Bronchial epithelial cell (primary cell): ENCODE results near the gene CDPF1. TPM values are rescaled to one million over a fixed set of nuclear protein-coding genes. Genes with fewer than 3 reads are reported as not detected.

ENCODE experiments used
- DNase-seq: peaks from one replicate; pipeline ENCODE4 v3.0.0-alpha.2; 2010; ENCODE audit warnings: low read depth
- FAIRE-seq: peaks from 2 replicates; lab custom pipeline; 2011; peaks lifted over from hg19 to GRCh38; lab: Jason Lieb, UNC
- H3K27me3 ChIP-seq: 2 replicates; pipeline ENCODE4 v1.5.1; 2011; ENCODE audit warnings: low read length; ENCODE audit not compliant: control insufficient read depth, insufficient read depth
- H3K36me3 ChIP-seq: 2 replicates; pipeline ENCODE4 v1.5.1; 2011; ENCODE audit warnings: low read length; ENCODE audit not compliant: control insufficient read depth, insufficient read depth
- H3K4me3 ChIP-seq: 2 replicates; pipeline ENCODE4 v1.5.1; 2011; ENCODE audit warnings: mild to moderate bottlenecking, low read depth, low read length, control low read depth
- total RNA-seq: library from RNA; depleted of rRNA; stranded (reverse); fragments of >200 nt; gene quantifications from 2 replicates; pipeline ENCODE4 v1.2.1, GENCODE V29; 2014
- TF ChIP-seq, protein P1 (sequence below): IDR thresholded peaks from 2 replicates; pipeline ENCODE4 v1.5.1; 2011; ENCODE audit warnings: mild to moderate bottlenecking, moderate library complexity, low read length, control low read depth, inconsistent platforms; ENCODE audit not compliant: insufficient read depth, severe bottlenecking

The CDPF1 gene
- total RNA-seq, 1 donor from 2014 or later = 8.7 TPM

DNA sequence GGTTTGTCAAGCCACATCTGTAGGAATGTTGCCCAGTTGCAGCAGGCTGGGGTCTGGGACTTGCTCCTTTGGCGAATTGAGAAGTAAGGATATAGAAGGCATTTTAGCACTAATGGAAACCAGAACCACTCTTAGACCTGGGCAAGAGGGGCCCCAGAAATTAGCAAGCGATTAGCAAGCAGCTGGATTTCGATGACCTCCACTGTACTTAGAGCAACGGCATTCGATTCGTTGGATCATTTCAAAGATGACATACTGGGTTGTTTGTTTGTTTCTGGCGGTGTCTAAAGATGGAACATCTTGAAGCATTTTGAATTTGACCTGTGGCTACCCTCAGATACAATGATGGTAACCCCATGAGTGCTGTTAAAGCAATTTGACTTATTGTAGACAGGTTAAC lies 1.2 kb upstream of the CDPF1 start:
- TF ChIP-seq, protein P1, sequence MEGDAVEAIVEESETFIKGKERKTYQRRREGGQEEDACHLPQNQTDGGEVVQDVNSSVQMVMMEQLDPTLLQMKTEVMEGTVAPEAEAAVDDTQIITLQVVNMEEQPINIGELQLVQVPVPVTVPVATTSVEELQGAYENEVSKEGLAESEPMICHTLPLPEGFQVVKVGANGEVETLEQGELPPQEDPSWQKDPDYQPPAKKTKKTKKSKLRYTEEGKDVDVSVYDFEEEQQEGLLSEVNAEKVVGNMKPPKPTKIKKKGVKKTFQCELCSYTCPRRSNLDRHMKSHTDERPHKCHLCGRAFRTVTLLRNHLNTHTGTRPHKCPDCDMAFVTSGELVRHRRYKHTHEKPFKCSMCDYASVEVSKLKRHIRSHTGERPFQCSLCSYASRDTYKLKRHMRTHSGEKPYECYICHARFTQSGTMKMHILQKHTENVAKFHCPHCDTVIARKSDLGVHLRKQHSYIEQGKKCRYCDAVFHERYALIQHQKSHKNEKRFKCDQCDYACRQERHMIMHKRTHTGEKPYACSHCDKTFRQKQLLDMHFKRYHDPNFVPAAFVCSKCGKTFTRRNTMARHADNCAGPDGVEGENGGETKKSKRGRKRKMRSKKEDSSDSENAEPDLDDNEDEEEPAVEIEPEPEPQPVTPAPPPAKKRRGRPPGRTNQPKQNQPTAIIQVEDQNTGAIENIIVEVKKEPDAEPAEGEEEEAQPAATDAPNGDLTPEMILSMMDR = no peak
- Histone ChIP-seq H3K36me3 (no peaks in the 10 kb centered on the region), H3K27me3 (no peaks in the 10 kb centered on the region), H3K4me3 (peak overlapping the region; percentile 79)
- DNase-seq (no peak), FAIRE-seq (no peak)

GRCh38 chr22:46250783-46251125 lies 661 bp upstream of the CDPF1 start:
- FAIRE-seq = no peak
- DNase-seq = no peak
- H3K27me3 ChIP-seq = no peaks in the 10 kb centered on the region
- TF ChIP-seq, protein P1 = no peak
- H3K4me3 ChIP-seq = peak overlapping the region; percentile 79
- H3K36me3 ChIP-seq = no peaks in the 10 kb centered on the region

DNA sequence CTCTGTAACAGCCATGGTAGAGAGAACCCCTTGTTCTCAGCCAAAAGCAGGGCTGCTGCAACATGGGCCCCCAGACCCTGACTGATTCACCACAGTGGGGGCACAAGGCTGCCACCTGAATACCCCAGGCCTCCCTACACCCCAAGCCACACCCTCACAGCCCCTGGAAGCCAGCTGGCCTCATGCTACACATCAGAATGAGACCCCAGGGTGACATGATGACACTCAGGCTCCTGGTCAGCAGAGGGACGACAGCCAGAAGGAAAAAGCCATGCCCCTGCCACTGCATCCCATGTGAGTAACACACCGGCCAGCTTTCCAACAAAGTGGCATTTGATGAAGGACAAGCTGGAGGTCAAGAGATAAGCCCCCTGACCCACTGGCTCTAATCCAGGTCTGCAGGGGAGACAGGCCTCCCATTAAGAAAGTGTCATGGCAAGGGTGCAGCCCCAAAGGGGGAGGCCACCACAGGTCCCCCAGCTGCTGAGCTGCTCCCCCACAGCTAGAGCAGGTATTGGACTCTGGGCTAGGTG lies 2.6 kb downstream of the CDPF1 start:
- H3K36me3 ChIP-seq = no peaks in the 10 kb centered on the region
- TF ChIP-seq, protein P1 = no peak
- no peaks in the 10 kb centered on the region for H3K27me3 ChIP-seq
- DNase-seq = no peak
- FAIRE-seq = no peak
- no peak overlapping the region for H3K4me3 ChIP-seq

DNA sequence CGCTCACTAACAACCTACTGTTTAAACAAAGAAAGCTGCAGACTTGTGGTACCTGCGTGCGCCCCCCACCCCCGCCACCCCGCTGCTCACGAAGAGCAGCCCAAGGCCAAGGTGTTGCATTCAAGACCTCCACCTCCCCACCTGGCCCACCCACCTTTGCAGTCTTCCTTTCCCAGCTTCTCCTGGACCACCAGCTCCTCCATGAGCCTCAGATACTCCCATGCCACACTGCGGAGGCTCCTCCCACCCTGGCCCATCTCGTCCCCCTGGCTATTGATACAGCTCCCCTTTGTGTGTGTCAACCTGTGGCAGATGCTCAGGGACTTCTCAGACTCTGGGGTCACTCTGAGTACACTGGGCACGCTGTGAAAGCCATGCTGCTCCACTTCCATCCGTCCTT lies 3.9 kb downstream of the CDPF1 start:
- no peak for DNase-seq
- Histone ChIP-seq H3K36me3 (no peaks in the 10 kb centered on the region), H3K27me3 (no peaks in the 10 kb centered on the region), H3K4me3 (no peak overlapping the region)
- no peak for FAIRE-seq
- TF ChIP-seq, protein P1 = no peak

DNA sequence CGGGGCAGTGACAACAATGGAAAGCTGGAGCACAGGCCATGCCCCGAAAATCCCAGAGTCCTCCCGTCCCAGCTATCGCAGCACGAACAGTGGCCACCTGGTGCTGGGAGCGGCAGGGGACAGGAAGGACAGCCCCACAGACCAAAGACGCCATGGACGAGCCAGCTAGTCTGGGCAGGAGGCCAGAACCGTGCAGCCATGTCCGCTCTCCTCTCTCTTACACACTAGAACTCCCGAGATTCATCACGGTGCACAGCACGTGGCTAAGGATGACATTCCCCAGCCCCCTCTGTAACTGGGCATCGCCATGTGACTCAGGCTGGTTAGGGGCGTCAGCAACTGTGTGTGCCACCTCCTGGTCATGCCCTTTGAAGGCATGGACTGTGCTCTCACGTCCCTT lies 4.6 kb downstream of the CDPF1 start:
- Histone ChIP-seq H3K4me3 (no peak overlapping the region), H3K36me3 (no peaks in the 10 kb centered on the region), H3K27me3 (no peaks in the 10 kb centered on the region)
- TF ChIP-seq, protein P1 = no peak
- no peak for FAIRE-seq
- no peak for DNase-seq

DNA sequence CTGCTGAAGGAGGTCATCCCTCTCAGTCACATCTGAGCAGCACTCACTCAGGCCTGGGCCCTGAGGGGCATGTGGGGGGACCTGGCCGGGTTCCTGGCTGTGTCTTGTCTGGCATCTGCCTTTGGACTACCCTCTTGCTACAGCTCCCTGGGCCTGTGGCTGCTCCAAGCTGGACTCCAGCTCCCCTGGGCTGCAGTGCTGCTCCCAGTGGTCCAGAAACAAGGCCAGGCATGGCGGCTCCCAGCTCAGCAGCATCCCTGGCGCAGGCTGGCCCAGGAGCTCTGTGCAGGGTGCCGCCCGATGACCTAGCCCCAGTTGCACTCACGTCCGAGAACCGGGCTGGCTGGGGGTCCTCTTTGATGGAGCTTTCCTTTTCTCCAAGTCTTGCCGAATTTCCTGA lies 5.3 kb downstream of the CDPF1 start:
- FAIRE-seq (no peak), DNase-seq (no peak)
- TF ChIP-seq, protein P1 = no peak
- no peak overlapping the region for H3K4me3 ChIP-seq
- no peaks in the 10 kb centered on the region for H3K27me3 ChIP-seq
- H3K36me3 ChIP-seq = no peaks in the 10 kb centered on the region
